H9 (cell line): ENCODE results near the gene PDE1C. TPM values are rescaled to one million over a fixed set of nuclear protein-coding genes. Genes with fewer than 3 reads are reported as not detected.

Experiments used
- DNase-seq: peaks from one replicate; pipeline ENCODE4 v3.0.0-alpha.2; 2017
- H2AFZ ChIP-seq: one replicate; pipeline ENCODE4 v1.6.1; 2013; ENCODE audit warnings: mild to moderate bottlenecking, low read length, control low read depth, moderate library complexity
- H2AK5ac ChIP-seq: 2 replicates; pipeline ENCODE4 v1.6.1; 2013; ENCODE audit warnings: low read length, control low read depth, mixed read lengths; ENCODE audit not compliant: insufficient read length
- H2BK120ac ChIP-seq: one replicate; pipeline ENCODE4 v1.6.1; 2013; ENCODE audit warnings: low read depth, mild to moderate bottlenecking, low read length, control low read depth, inconsistent platforms; ENCODE audit not compliant: poor library complexity, severe bottlenecking
- H2BK12ac ChIP-seq: 2 replicates; pipeline ENCODE4 v1.6.1; 2013; ENCODE audit warnings: low read length, control low read depth, mixed read lengths, low read depth; ENCODE audit not compliant: insufficient read length
- H2BK15ac ChIP-seq: 2 replicates; pipeline ENCODE4 v1.6.1; 2013; ENCODE audit warnings: low read depth, low read length, control low read depth
- H2BK20ac ChIP-seq: one replicate; pipeline ENCODE4 v1.6.1; 2013; ENCODE audit warnings: low read depth, mild to moderate bottlenecking, low read length, control low read depth, inconsistent platforms; ENCODE audit not compliant: poor library complexity, severe bottlenecking
- H2BK5ac ChIP-seq: 2 replicates; pipeline ENCODE4 v1.6.1; 2013; ENCODE audit warnings: low read length, control low read depth, mixed read lengths; ENCODE audit not compliant: insufficient read length
- H3K14ac ChIP-seq: 2 replicates; pipeline ENCODE4 v1.6.1; 2013; ENCODE audit warnings: low read length, control low read depth; ENCODE audit not compliant: insufficient read depth
- H3K18ac ChIP-seq: 2 replicates; pipeline ENCODE4 v1.6.1; 2013; ENCODE audit warnings: low read depth, mild to moderate bottlenecking, mixed read lengths, low read length, control low read depth; ENCODE audit not compliant: insufficient read length
- H3K23ac ChIP-seq: 2 replicates; pipeline ENCODE4 v1.6.1; 2013; ENCODE audit warnings: low read length, control low read depth, mixed read lengths, low read depth; ENCODE audit not compliant: insufficient read length
- H3K23me2 ChIP-seq: 2 replicates; pipeline ENCODE4 v1.6.1; 2013; ENCODE audit warnings: low read depth, mild to moderate bottlenecking, mixed read lengths, low read length, control low read depth; ENCODE audit not compliant: insufficient read length, poor library complexity, severe bottlenecking
- H3K27ac ChIP-seq: 2 replicates; pipeline ENCODE4 v1.5.1; 2013; ENCODE audit warnings: low read length, control low read depth, mixed read lengths, low read depth; ENCODE audit not compliant: insufficient read length
- H3K27me3 ChIP-seq: 2 replicates; pipeline ENCODE4 v1.6.1; 2013; ENCODE audit warnings: low read length, control low read depth, inconsistent platforms; ENCODE audit not compliant: insufficient read depth
- H3K4ac ChIP-seq: 2 replicates; pipeline ENCODE4 v1.6.1; 2013; ENCODE audit warnings: low read depth, mild to moderate bottlenecking, control low read depth, inconsistent platforms, low read length, moderate library complexity
- H3K4me1 ChIP-seq: 2 replicates; pipeline ENCODE4 v1.6.1; 2013; ENCODE audit warnings: low read length, control low read depth, inconsistent platforms; ENCODE audit not compliant: insufficient read depth
- H3K4me2 ChIP-seq: 2 replicates; pipeline ENCODE4 v1.6.1; 2013; ENCODE audit warnings: low read length, control low read depth, mixed read lengths; ENCODE audit not compliant: insufficient read length, insufficient read depth
- H3K56ac ChIP-seq: 2 replicates; pipeline ENCODE4 v1.6.1; 2013; ENCODE audit warnings: low read depth, mild to moderate bottlenecking, mixed read lengths, low read length, control low read depth; ENCODE audit not compliant: insufficient read length
- H3K79me1 ChIP-seq: 2 replicates; pipeline ENCODE4 v1.6.1; 2013; ENCODE audit warnings: low read depth, mild to moderate bottlenecking, moderate library complexity, low read length, control low read depth, inconsistent platforms; ENCODE audit not compliant: insufficient read depth, poor library complexity, severe bottlenecking
- H3K79me2 ChIP-seq: 2 replicates; pipeline ENCODE4 v1.6.1; 2013; ENCODE audit warnings: low read length, control low read depth, inconsistent platforms; ENCODE audit not compliant: insufficient read depth
- H3K9ac ChIP-seq: 2 replicates; pipeline ENCODE4 v1.6.1; 2013; ENCODE audit warnings: low read length, control low read depth, mixed read lengths; ENCODE audit not compliant: insufficient read length; ENCODE audit errors: extremely low read depth
- H3K9me3 ChIP-seq: one replicate; pipeline ENCODE4 v1.6.1; 2013; ENCODE audit warnings: low read depth, low read length, inconsistent platforms; ENCODE audit not compliant: control insufficient read depth
- H3T11ph ChIP-seq: one replicate; pipeline ENCODE4 v1.6.1; 2013; ENCODE audit warnings: mild to moderate bottlenecking, low read length, control low read depth, inconsistent platforms
- H4K20me1 ChIP-seq: one replicate; pipeline ENCODE4 v1.6.1; 2013; ENCODE audit not compliant: control insufficient read depth, insufficient read length, insufficient read depth
- H4K5ac ChIP-seq: 2 replicates; pipeline ENCODE4 v1.6.1; 2013; ENCODE audit warnings: low read depth, mild to moderate bottlenecking, mixed read lengths, low read length, control low read depth; ENCODE audit not compliant: insufficient read length
- H4K8ac ChIP-seq: replicated peaks from 2 replicates; pipeline ENCODE4 v1.6.1; 2013; ENCODE audit warnings: low read length, control low read depth, mixed read lengths, low read depth; ENCODE audit not compliant: insufficient read length
- H4K91ac ChIP-seq: 2 replicates; pipeline ENCODE4 v1.6.1; 2013; ENCODE audit warnings: low read depth, mild to moderate bottlenecking, moderate library complexity, mixed read lengths, low read length, control low read depth; ENCODE audit not compliant: insufficient read length
- H3K27ac Mint-ChIP-seq, 3 experiments: 2 replicates in 2 of 3; 3 replicates in 1 of 3; pipeline ENCODE4 v1.8.0; 2020 to 2021; ENCODE audit warnings: mixed read lengths in 3 of 3, mild to moderate bottlenecking in 1 of 3, moderate library complexity in 1 of 3
- H3K27me3 Mint-ChIP-seq: 2 replicates; pipeline ENCODE4 v1.8.0; 2021; ENCODE audit warnings: low read depth, mild to moderate bottlenecking, moderate library complexity, mixed read lengths
- H3K36me3 Mint-ChIP-seq, 3 experiments: 2 replicates in 2 of 3; 3 replicates in 1 of 3; pipeline ENCODE4 v1.8.0; 2020 to 2021; ENCODE audit warnings: low read depth in 3 of 3, mixed read lengths in 3 of 3; ENCODE audit not compliant: insufficient read depth in 1 of 3
- H3K4me1 Mint-ChIP-seq, 2 experiments: 2 replicates each; pipeline ENCODE4 v1.8.0; 2020; ENCODE audit warnings: mixed read lengths in 2 of 2
- H3K4me3 Mint-ChIP-seq, 2 experiments: 2 replicates in 1 of 2; 3 replicates in 1 of 2; pipeline ENCODE4 v1.8.0; 2020 to 2021; ENCODE audit warnings: mild to moderate bottlenecking in 2 of 2, mixed read lengths in 2 of 2, moderate library complexity in 1 of 2
- H3K9me3 Mint-ChIP-seq, 2 experiments: 2 replicates in 1 of 2; 3 replicates in 1 of 2; pipeline ENCODE4 v1.8.0; 2020; ENCODE audit warnings: mild to moderate bottlenecking in 2 of 2, mixed read lengths in 2 of 2, moderate library complexity in 1 of 2
- CTCF ChIP-seq: fragments of 200-600 bp; sonication (generic); conservative IDR thresholded peaks from 3 replicates; pipeline ENCODE4 v1.8.0; 2021; ENCODE audit warnings: antibody characterized with exemption, mild to moderate bottlenecking
- WGBS: extraction: QIAGEN DNeasy Blood & Tissue Kit; methylation state at CpG from one replicate; pipeline ENCODE4 v1.1.7; 2013; ENCODE audit warnings: missing lambda C conversion rate, low lambda C conversion rate, mixed read lengths; ENCODE audit not compliant: insufficient read length; ENCODE audit errors: extremely low coverage; 5-methylcytosine and 5-hydroxymethylcytosine counted together
- total RNA-seq: library from RNA; stranded (reverse); gene quantifications from 2 replicates; pipeline ENCODE4 v1.2.1, GENCODE V29; 2021

Gene PDE1C
- total RNA-seq, 1 experiment from 2014 or later, result 0.17 TPM

GRCh38 chr7:32102432-32102873 lies 32.2 kb upstream of the PDE1C start:
- no peak overlapping the region for H3K4ac ChIP-seq
- no peak overlapping the region for H2BK12ac ChIP-seq
- Mint-ChIP-seq H3K9me3 (peaks cover 4 to 5% of the 10 kb centered on the region in 2 experiments; a peak in 3 of 5 replicates), H3K4me1 (peaks cover 0 to 4% of the 10 kb centered on the region in 2 experiments; a peak in 1 of 4 replicates), H3K36me3 (no peaks in the 10 kb centered on the region), H3K4me3 (no peak overlapping the region), H3K27me3 (peaks cover 9% of the 10 kb centered on the region), H3K27ac (no peak overlapping the region)
- no peak overlapping the region for H4K5ac ChIP-seq
- no peaks in the 10 kb centered on the region for H3K23me2 ChIP-seq
- H4K91ac ChIP-seq, result no peak overlapping the region
- H3K27me3 ChIP-seq, result no peaks in the 10 kb centered on the region
- H2BK15ac ChIP-seq, result no peak overlapping the region
- no peaks in the 10 kb centered on the region for H3K79me1 ChIP-seq
- H3K79me2 ChIP-seq, result no peaks in the 10 kb centered on the region
- no peak overlapping the region for H4K8ac ChIP-seq
- no peak overlapping the region for H3K14ac ChIP-seq
- no peak overlapping the region for H2BK120ac ChIP-seq
- WGBS, result no CpG with 5 or more reads among the region's 1 CpG
- no peaks in the 10 kb centered on the region for H3K9me3 ChIP-seq
- H2AFZ ChIP-seq, result no peak overlapping the region
- no peaks in the 10 kb centered on the region for H3K4me1 ChIP-seq
- no peak overlapping the region for H2BK20ac ChIP-seq
- H4K20me1 ChIP-seq, result no peaks in the 10 kb centered on the region
- no peak for DNase-seq
- H3K18ac ChIP-seq, result no peak overlapping the region
- H2BK5ac ChIP-seq, result no peak overlapping the region
- no peak overlapping the region for H3K9ac ChIP-seq
- no peak for TF ChIP-seq CTCF
- H3K23ac ChIP-seq, result no peak overlapping the region
- no peak overlapping the region for H3K27ac ChIP-seq
- no peak overlapping the region for H2AK5ac ChIP-seq
- H3K56ac ChIP-seq, result no peak overlapping the region
- no peak overlapping the region for H3K4me2 ChIP-seq
- no peak overlapping the region for H3T11ph ChIP-seq
